VCaP (cell line): ENCODE data around the gene TRIM26.

ENCODE experiments used
- H3K27ac ChIP-seq: fragments of 450-650 bp; 2 replicates; pipeline ENCODE4 v1.5.1; 2017
- CTCF ChIP-seq: fragments of 450-650 bp; conservative IDR thresholded peaks from 2 replicates; pipeline ENCODE4 v1.5.1; 2017; ENCODE audit warnings: mild to moderate bottlenecking, moderate library complexity

The TRIM26 gene

DNA sequence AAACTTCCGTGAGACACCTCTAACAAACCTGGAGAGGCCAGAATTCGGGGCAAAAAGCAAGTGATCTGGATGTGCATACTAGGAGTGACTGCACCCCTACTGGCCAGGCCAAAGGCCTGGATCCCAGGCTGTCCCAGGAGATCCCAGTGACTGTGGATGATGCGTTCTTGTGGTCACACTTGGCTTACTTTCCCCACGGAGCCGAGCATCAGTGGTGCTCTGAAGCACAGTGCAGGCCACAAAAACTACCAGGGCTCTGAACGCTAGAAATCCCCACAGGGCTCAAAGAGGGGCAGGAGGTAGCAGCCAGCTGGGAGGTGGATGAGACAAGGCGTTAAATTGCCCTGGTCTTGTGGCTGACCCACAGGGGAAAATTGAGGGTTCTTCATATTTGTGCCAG lies 7.1 kb downstream of the TRIM26 start:
- peak overlapping the region; percentile 93 for H3K27ac ChIP-seq
- no peak for TF ChIP-seq CTCF

DNA sequence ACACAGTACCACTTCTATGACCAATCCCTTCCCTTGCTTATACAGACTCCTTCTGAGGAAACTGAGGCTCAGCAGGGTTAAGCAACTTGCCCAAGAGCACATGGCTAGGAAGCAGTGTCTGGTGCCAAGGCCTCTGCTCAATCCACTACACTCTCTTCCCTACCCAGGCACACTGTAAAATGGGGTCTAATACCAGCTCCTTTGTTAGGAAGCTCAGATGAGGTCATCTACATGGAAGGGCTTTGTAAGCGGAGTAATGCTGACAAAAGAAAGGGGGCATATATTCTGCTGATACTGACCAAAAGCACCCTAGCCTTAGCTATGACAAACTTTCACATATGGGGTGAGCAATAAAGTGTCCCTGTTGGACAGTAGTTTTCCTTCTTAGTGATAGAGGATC lies 9.1 kb downstream of the TRIM26 start:
- no peak for TF ChIP-seq CTCF
- no peak overlapping the region; the same call in 1 of the 2 replicates for H3K27ac ChIP-seq

DNA sequence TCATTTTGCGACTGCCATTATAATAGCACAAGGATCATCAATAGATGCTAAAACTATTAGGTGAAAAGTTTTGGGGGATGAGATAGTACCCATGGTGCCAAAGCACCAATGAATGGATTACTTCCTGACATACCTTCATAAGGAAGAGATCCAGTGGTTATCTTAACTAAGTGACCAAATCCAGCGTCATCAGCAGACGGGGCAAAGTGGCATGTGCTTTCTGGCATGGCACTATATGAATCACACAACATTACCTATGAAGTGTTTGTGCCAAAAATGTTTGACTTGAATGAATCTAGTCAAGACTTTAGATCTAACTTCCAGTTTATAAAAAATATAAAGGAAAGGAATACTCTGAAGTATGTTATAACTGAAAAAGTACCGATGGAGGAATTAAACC lies 10.8 kb downstream of the TRIM26 start:
- H3K27ac ChIP-seq: no peak overlapping the region
- no peak for TF ChIP-seq CTCF

GRCh38 chr6:30200551-30201281 lies 12.5 kb downstream of the TRIM26 start:
- H3K27ac ChIP-seq: no peak overlapping the region
- TF ChIP-seq CTCF: no peak

DNA sequence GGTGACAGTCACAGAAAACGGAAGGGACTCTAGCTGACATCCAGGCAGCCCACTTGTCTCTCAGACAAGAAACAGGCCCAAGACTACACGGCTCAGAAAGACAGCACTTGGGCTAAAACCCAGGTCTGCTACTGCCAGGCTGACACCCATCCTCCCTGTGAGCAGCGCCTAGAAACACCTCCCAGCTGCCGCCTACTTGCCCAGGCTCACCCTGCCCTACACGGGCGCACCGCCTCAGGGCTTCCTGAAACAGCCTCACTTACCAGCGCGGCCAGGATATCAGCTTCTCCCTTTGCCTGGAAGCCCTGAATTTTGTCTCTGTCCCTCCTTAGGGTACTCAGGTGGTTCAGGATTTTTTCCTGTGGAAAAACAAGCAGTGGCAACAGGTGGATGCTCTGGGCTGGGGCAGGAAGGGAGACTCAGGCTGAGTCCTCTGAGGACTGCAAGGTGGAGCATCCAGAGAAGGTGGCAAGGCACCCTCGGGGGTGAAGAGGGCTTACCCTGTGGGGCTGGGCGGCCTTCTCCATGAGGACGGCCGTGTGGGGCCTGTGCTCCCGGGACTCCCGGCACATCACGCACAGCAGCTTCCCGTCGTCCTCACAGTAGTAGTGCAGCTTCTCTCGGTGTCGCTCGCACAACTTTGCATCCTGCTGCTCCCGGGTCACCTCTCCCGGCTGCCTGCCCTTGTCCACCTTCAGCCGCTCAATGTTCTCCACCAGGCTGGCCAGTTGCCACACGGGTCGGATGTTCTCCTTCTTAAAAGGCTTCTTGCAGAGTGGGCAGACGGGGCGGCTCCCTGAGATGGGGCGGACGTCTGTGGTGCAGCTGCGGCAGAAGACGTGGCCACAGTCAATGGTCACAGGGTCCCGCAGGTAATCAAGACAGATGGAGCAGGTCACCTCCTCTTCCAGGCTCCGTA lies 14.8 kb downstream of the TRIM26 start:
- H3K27ac ChIP-seq: no peak overlapping the region
- no peak for TF ChIP-seq CTCF

GRCh38 chr6:30196376-30196775 lies 16.8 kb downstream of the TRIM26 start:
- TF ChIP-seq CTCF: no peak
- H3K27ac ChIP-seq: no peak overlapping the region

DNA sequence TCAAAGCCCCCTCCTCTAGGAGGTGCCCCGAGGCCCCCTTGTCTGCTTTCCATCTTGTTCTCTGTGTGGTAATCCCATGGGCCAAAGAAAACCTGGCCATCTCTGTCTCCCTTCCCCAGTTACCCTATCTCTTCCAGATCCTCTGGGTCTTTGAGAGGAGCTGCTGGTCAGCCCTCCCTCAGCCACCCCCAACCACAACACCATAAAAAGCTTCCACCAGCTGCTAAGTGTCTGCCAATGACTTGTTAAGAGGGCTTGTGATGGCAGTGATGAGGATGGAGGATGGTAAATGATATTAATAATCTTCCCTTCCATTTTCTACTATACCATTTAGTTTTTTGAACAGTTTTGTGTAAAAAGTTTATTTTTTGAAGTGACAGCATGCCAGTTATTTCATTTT lies 17.3 kb downstream of the TRIM26 start:
- TF ChIP-seq CTCF: no peak
- no peak overlapping the region for H3K27ac ChIP-seq
